Lower leg skin (tissue), 3 donors: ENCODE measurements around the gene KHK.

Experiments
- CTCF ChIP-seq, 3 donors: fragments of 450-650 bp; IDR thresholded peaks; one replicate each; pipeline ENCODE4 v1.5.1; 2016; ENCODE audit warnings: antibody characterized with exemption in 3 of 3, mild to moderate bottlenecking in 3 of 3, moderate library complexity in 2 of 3
- POLR2A ChIP-seq, 2 donors: fragments of 450-650 bp; IDR thresholded peaks; one replicate each; pipeline ENCODE4 v1.6.1; 2016 to 2017; ENCODE audit warnings: antibody characterized with exemption in 2 of 2, mild to moderate bottlenecking in 1 of 2, moderate library complexity in 1 of 2

DNA sequence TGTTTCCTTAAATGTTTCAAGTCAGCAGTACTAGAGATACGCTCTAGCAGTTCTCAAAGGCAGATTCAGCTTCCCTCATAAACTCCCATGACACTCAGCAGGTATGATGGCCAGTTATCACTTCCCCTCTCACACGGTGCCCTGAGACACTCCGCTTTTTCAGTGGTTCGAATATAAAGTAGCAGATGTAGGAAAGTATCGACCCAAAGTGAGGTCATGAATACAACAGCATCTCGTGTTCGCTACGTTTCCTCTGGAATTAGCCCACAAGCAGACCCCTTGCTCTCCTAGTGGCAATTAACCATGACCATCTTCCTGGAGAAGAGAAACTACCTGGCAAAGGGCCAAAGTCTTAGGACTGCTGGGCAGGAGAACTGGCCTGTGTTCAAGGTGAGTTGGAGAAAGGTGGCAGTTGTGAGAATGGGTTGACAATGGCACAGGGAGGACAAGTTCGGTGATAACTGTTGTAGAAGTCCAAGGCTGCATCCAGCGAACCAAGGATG is 44.4 kb upstream of the KHK start:
- TF ChIP-seq CTCF (IDR thresholded peaks at IDR 0.05), result no peak
- TF ChIP-seq POLR2A (IDR thresholded peaks at IDR 0.05), result no peak
